ENCODE data around the gene SIAH1.

- TF ChIP-seq EZH2 (IDR thresholded peaks at IDR 0.05; ENCODE audit: borderline replicate concordance) (no peak), EZH2phosphoT487 (IDR thresholded peaks at IDR 0.05; ENCODE audit: low read depth, severe bottlenecking, unreplicated experiment) (no peak), CTCF (IDR thresholded peaks at IDR 0.05; ENCODE audit: poor library complexity) (no peak)
Observed at GRCh38 chr16:48370229-48370628, 15.0 kb downstream of the SIAH1 start.

Data from hepatocyte (in vitro differentiated cells).